ENCODE measurements around the gene KASH5.

Gene KASH5, protein sequence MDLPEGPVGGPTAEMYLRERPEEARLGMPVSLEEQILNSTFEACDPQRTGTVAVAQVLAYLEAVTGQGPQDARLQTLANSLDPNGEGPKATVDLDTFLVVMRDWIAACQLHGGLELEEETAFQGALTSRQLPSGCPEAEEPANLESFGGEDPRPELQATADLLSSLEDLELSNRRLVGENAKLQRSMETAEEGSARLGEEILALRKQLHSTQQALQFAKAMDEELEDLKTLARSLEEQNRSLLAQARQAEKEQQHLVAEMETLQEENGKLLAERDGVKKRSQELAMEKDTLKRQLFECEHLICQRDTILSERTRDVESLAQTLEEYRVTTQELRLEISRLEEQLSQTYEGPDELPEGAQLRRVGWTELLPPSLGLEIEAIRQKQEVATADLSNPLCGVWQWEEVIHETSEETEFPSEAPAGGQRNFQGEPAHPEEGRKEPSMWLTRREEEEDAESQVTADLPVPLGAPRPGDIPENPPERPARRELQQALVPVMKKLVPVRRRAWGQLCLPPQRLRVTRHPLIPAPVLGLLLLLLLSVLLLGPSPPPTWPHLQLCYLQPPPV

DNA sequence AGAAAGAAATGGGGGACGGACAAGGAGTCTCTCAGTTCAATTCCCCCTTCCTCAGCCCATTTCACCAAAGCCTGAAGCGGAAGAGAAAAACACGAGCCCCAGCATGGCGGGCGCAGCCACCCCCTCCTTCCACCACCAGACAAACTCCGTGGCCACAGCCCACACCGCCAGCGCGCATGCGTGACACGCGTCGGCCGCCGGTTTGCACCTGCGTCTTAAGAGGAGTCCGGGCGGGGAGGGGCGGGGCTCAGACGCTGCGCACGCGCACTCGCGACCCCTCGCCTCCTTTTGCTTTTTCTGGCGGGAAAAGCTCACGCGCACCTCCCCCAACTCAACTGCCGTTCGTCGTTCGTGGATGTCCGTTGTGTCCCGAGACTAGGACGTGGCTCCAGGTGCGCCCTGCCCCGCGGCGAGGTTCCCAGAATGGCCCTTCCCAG is at the start of gene KASH5:
Gene KASH5, plus strand, starts transcription at position 314 of the 437 bp plus-strand sequence. CDS start 2,635 bp downstream, outside the sequence.
- DNase-seq (ENCODE audit: low read depth in 1 of 2, low spot score in 1 of 2), result peak; percentile 53 to 90

DNA sequence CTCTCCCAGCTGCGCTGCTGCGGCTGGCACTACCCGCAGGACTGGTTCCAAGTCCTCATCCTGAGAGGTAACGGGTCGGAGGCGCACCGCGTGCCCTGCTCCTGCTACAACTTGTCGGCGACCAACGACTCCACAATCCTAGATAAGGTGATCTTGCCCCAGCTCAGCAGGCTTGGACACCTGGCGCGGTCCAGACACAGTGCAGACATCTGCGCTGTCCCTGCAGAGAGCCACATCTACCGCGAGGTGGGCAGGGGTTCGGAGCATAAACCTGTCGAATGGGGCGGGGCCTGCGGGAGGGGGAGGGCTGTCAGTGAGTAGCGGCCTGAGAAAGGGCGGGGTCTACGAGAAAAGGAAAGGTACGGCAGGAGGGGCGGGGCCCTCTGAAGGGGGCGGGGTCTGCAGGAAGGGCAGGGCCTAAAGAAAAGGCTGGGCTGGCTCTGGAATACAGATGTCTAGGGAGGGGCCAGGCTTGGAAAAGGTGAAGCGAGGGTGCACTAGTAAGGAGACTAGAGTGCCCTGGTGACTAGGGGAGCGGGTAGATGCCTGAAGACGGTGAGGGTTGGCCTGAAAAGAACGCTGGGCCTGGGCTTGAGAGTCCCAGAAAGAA is 49.3 kb upstream of the KASH5 start:
- no peak for DNase-seq (ENCODE audit: low read depth in 1 of 2, low spot score in 1 of 2)

DNA sequence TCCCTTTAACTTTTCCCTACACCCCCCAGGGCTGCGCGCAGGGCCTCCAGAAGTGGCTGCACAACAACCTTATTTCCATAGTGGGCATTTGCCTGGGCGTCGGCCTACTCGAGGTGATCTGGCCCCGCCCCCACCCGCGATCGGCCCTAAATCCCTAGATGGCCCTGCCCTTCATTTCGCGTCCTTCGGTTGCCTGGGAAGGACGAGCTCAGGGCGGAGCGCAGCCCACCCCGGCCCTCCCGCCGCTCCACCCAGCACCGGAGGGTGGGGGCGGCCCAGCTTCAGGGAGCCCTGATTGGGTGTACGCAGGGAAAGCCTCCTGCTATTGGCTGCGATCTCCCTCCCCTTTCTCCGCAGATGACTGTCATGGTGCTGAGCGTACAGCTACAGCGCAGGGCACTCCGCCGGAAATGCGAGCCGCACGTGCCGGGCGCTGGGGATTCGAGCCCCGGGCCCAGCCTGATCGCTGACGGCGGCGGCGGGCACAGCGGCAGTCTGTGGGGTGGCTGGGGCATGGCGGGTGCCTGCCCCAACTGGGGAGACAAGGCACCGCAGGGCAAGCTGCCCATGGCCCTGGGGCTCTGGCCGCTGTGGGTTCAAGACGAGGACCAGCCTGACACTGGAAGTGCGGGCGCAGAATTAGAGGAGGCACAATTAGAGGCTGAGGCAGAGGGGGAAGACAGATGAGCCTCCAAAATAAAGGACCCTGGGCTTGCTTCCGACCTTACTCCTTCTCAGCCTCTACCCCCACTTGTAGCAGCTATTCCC is 48.6 kb upstream of the KASH5 start:
- DNase-seq (ENCODE audit: low read depth in 1 of 2, low spot score in 1 of 2), result no peak

DNA sequence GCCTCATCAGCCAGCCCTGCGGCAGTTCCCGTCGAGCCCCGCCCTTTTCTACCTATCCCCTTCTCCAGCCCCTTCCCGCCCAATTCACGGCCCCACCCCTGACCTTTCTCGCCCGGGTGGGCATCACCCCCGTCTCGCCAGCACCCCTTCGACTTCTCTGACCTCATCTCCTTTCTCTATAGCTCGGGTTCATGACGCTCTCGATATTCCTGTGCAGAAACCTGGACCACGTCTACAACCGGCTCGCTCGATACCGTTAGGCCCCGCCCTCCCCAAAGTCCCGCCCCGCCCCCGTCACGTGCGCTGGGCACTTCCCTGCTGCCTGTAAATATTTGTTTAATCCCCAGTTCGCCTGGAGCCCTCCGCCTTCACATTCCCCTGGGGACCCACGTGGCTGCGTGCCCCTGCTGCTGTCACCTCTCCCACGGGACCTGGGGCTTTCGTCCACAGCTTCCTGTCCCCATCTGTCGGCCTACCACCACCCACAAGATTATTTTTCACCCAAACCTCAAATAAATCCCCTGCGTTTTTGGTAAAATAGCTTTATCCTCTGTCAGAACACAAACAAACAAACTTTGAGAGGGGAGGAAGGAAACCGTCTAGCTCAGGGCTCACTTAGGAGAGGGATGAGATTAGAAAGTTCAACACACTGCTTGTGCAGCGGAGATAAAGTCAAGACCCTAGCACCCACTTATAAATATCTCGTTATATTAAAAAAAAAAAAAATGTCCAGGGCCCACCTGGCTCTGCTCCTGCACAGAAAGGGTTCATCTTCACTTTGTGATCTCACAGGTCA is 47.8 kb upstream of the KASH5 start:
- DNase-seq (ENCODE audit: low read depth in 1 of 2, low spot score in 1 of 2), result no peak

DNA sequence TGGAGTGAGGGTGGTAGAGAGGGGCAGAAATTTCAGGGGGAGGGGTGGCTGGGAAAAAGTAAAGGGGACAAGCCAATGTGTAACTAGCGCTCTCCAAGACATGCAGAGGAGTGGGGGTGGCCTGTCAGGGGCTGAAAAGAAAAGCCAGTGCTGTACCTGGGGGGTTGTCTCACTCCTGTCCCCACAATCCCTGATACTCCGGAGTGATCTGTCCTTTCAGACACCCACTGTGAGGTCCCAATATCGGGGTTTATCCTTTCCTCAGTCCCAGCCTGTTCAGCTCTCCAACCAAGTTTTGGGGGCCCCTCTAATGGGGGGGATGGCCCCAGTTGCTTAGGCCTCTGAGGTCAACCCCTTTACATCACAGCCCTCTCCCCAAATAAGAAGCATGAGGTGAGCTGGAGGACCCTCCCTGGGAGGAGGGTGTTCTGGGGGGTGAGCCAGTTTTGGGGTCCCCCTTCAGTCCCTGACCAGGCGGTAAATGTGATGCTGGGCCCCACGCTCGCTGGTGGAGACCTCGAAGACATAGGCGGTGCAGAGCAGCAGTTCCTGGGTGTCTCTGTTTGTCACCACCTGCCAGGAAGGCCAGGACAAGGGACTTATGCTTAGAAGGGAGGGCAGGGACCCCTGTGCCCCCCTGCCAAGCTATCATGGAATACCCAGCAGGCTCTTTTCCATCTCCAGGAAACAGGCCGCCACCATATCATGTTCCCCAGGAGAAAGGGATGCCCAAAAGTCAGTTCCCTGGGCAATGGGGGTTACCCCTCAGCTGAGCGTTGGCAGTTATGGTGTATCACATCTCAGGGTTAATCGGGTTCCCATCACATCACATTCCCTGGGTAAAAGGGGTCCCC is 47.0 kb upstream of the KASH5 start:
- DNase-seq (ENCODE audit: low read depth in 1 of 2, low spot score in 1 of 2), result no peak

DNA sequence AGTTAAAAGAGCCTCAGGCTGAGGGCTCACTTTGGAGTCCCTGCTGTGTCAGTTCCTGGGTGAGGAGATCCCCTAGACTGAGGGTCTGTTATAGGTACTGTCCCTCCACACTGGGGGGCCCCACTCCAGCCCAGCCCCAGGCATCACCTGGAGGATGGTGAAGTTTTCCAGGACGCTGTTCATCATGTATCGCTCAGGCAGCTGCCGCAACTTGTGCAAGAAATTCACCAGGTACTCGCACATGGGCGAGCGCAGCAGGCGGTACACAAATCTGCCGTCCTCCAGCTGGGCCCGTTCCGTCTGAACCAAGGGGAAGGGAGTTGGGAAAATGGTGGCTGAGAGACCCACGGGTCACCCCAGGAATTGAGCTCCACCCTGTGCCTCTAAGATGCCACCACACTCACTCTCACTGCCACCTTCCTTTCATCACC is 45.7 kb upstream of the KASH5 start:
- DNase-seq (ENCODE audit: low read depth in 1 of 2, low spot score in 1 of 2), result no peak

DNA sequence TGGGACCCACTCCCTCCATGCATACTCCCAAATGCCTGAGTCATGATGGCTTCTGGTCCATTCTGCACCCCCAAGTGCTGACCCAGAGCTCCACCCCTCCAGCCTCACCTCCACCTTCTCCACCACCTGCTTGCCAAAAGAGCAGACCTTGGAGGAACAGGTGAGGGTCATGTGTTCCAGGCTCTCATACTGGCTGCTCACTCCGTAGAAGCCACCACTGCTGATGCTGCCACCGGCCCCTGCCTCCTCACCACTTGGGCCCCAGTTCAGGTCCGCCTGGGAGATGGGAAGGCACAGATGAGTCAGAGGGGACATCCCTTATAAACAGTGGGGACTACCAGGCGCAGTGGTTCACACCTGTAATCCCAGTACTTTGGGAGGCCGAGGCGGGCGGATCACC is 44.9 kb upstream of the KASH5 start:
- no peak for DNase-seq (ENCODE audit: low read depth in 1 of 2, low spot score in 1 of 2)

DNA sequence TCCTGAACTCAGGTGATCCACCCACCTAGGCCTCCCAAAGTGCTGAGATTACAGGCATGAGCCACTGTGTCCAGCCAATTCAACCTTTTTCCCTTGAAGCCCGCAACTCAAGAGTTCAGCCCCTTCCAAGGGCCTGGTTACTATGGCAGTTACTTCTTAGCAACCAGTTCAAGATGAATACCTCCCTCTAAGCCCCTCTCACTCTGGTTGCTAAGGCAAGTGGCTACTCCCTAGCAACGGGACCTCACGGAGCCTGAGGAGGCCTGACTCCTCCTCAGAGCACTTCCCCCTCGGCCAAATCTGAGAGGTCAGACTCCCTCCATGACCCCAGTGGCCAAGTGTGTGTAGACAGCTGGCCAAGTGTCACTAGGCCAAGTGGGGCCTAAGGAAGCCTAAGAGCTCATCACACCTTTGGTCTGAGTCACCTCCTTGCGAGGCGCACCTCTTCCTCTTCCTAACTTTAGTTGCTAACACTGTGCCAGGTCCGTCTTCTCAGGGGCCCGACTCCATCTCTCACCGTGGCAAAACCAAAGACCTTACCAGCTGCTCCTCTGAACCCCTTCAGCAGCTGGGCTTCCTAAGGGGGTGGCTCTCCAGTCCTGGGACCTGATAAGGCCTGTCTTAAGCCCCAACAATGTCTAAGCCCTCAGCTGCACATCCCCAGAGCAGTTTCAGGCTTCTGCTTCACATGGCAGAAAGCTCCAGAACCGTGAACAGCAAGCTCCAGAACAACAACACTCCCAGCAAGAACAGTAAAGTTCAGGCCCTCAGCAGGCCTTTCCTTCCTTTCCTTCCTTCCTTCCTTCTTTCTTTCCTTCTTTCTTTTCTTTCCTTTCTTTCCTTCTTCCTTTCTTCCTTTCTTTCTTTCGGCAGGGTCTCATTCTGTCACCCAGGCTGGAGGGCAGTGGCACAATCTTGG is 43.3 kb upstream of the KASH5 start:
- DNase-seq (ENCODE audit: low read depth in 1 of 2, low spot score in 1 of 2), result no peak

DNA sequence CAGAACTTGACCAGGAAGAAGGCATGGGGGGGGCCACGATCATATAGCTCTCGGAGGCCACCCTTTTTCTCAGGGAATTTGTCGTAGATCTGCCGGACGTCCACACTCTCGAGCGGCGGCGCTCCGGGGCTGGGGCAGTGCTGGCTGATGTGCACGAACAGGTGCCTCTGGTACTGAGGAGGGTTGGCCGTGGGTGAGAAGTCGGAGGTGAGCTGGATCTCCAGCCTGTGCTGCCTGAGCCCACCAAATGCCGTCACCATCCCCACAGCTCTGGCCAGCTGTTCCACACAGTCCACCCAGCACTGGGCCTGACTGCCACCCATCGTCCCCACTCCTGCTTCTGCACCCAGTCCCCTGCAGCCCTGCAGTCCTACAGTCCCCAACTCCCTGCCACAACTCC is 40.9 kb upstream of the KASH5 start:
- no peak for DNase-seq (ENCODE audit: low read depth in 1 of 2, low spot score in 1 of 2)

DNA sequence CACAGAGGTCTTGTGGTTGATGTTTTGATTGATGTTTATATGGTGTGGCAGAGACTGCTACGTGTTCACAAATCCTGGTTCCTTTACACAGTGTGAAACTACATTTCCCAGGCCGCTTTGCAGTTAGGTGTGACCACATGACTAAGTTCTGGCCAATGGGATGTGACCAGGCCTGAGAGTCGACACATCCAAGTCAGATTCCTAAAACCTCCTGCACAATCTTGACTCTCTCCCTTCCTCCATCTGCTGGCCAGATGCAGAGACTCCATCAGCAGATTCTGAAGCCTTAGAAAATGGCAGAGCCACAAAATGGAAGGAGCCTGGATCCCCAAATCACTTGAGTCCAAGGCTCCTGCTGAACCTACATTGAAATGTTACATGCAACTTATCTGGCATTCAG is 40.2 kb upstream of the KASH5 start:
- no peak for DNase-seq (ENCODE audit: low read depth in 1 of 2, low spot score in 1 of 2)

DNA sequence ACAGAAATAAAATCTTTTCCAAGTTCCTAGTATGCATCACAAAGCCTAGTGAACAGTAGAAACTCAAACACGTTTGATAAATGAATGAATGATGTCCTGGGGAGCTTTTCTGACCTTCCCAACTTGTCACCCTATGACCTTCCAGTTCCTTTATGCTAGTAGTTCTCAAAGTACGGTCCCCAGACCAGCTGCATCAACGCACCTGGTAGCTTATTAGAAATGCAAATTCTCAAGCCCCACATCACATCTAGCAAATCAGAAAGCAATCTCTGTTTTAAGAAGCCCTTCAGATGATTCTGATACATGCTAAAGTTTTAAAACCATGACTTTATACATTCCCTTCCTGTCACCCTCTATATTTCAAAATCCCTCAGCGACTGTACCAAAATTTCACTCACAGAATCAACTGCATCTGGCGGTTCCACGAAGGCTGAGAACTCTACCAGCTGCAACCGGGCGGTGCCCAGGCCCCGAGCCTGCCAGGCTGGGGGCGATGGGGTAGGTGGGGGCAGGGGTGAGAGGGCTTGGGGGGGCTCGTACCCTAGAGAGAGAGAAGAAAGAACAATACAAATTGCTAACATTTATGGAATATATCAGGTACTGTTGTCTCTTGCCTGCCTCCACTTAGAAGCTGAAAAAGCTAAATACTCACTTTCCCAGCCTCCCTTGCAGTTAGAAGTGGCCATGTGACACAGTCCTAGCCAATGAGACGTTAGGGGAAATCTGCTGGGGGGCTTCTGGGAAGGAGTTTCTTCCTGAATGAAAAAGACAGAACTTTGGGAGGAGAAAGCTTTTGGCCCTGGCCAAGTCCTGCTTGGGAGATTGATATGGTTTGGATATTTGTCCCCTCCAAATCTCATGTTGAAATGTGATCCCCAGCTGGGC is 39.5 kb upstream of the KASH5 start:
- no peak for DNase-seq (ENCODE audit: low read depth in 1 of 2, low spot score in 1 of 2)

DNA sequence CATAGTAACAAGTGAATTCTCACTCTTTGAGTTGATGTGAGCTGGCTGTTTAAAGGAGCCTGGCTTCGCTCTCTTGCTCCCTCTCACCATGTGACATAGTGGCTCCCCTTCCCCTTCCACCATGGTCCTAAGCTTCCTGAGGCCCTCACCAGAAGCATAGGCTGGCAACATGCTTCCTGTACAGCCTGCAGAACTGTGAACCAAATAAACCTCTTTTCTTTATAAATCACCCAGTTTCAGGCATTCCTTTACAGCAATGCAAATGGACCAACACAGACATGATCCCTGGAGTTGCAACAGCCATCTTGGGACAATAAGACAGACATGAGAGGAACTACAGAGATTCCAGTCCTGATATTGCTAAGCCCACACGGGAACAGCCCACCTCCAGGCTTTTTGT is 38.5 kb upstream of the KASH5 start:
- no peak for DNase-seq (ENCODE audit: low read depth in 1 of 2, low spot score in 1 of 2)

DNA sequence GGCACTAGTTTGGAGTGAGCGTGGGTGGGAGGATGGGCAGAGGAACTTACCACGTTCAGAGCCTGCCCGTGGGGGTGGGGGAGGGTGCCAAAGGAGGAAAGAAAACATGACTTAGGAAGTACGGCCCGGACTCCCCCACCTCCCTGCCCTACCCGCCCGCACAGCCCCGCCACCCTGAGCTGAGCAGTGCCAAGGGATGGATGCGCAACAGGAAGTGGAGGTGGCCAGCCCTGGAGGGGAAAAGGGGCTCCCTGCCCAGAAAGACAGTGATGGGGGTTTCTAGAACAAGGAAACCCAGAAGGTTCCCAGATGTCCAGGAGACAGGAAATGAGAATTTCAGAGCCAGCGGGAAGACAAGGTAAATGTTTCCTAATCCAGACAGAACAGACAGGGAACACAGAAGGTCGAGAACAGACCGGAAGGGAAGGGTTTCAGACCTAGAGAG is 32.1 kb upstream of the KASH5 start:
- DNase-seq (ENCODE audit: low read depth in 1 of 2, low spot score in 1 of 2), result no peak

DNA sequence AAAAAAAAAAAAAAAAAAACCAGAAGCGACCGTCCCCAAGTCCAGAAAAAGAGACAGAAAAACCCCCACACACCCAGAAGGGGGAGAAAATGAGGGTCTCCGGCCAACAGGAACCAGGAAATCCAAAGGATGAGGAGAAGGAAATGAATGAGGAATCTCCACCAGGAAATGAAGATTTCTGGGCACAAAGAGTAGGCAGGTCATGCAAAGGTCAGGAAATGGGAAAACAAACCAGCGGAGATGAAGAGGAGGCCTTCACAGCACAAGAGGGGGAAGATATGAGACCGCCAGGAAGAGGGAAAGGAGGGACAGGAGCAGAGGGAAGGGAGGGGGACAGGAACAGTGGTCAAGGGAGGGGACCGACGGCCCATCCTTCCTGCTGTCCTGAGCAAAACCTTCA is 31.7 kb upstream of the KASH5 start:
- DNase-seq (ENCODE audit: low read depth in 1 of 2, low spot score in 1 of 2), result no peak

DNA sequence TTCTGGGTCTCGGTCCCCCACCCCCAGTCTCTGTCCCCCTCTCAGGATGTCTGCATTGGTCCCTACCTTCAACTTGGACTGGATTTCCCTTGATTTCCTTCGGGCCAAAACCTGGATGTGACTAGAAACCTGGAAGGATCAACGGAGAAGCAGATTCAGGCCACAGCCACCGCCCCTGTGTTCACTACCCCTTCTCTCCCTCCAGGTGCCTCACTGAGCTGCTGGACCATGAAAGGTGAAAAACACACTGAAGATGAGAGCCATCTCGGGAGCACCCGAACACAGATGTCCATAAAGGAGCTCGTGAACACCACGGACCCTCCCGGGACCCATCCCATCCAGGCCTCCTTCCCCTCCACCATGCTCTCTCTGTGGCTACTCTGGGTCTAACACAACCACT is 30.9 kb upstream of the KASH5 start:
- DNase-seq (ENCODE audit: low read depth in 1 of 2, low spot score in 1 of 2), result no peak

DNA sequence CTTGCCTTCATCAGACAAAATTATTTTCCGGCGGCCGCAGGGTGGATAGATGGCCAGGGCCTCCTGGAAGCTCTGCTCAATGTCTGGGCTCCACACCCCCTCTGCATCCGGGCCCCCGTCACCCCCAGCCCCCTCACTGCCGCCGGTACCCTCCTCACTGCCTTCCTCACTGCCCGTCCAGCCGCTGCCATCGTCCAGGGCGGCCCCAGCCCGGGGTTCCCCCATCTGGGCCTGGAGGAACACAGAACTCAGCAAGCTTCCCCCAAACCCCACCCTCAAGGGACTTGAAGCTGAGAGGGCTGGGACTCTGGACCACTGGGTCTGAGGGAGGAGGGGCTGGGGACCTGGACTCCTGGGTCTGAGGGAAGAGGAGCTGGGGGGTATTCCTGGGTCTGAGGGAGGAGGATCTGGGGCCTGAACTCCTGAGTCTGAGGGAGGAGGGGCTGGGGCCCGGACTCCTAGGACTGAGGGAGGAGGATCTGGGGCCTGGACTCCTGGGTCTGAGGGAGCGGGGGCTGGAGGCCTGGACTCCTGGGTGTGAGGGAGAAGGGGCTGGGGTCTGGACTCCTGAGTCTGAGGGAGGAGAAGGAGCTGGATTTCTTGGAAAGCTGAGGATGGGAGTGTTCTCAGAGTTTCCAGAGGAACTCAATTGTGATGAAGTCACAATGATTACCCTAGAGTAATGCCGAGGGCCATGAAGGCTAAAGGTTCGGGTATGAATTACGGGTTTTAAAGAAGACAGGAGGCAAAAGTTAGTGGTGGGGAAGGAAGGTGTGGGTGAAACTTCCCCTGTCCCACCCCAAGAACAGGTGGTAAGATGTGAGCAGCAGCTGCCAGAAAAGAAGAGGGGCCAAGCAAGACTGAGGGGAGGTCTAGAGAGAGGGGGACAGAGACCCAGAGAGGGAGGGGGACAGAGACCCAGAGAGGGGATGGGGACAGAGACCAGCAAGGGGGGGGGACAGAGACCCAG is 27.9 kb upstream of the KASH5 start:
- no peak for DNase-seq (ENCODE audit: low read depth in 1 of 2, low spot score in 1 of 2)
